HFF-Myc (cell line): ENCODE measurements around the gene ALKAL2.

Source experiments
- DNase-seq: peaks from one replicate; pipeline ENCODE4 v3.0.0-alpha.2; 2011; ENCODE audit warnings: low read depth; ENCODE audit errors: extremely low read depth
- H3K4me3 ChIP-seq: replicated peaks from 2 replicates; pipeline ENCODE4 v1.5.1; 2011; ENCODE audit warnings: low read depth, mild to moderate bottlenecking, control low read depth, low read length
- CTCF ChIP-seq: IDR thresholded peaks from 2 replicates; pipeline ENCODE4 v1.5.1; 2012; ENCODE audit warnings: mild to moderate bottlenecking, low read depth, low read length, control low read depth; ENCODE audit errors: missing control alignments

Gene ALKAL2

GRCh38 chr2:257842-258241, 30.0 kb downstream of the ALKAL2 start:
- no peak overlapping the region for H3K4me3 ChIP-seq
- DNase-seq: no peak
- no peak for TF ChIP-seq CTCF

DNA sequence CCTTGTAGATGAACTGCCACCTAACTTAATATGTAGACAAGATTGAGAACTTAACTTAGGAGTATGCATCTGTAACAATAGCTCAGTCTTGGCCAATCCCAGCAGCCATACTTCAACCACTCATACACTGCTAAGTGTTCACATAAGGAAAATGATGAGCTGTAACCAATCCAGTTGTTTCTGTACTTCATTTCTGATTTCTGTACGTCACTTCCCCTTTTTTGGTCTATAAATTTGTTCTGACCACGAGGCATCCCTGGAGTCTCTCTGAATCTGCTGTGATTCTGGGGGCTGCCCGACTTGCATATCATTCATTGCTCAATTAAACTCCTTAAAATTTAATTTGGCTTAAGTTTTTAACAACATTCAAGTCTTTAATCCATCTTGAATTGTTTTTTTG, 30.5 kb downstream of the ALKAL2 start:
- no peak for TF ChIP-seq CTCF
- no peak overlapping the region for H3K4me3 ChIP-seq
- DNase-seq: no peak

DNA sequence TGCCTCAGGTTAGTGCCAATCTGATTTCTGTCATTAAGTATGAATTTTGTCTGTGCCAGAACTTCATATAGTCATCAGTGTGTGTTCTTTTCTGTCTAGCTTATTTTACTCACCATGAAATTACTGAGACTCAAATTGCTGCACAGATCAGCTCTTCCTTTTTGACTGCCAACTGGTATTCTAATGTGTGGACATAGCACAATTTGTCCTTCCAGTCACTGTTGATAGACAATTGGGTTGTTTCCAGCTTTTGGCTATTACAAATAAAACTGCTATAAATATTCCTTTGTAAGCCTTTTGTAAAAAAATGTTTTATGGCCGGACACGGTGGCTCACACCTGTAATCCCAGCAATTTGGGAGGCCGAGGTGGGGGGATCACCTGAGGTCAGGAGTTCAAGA, 31.8 kb downstream of the ALKAL2 start:
- DNase-seq: no peak
- H3K4me3 ChIP-seq: no peak overlapping the region
- no peak for TF ChIP-seq CTCF

- DNase-seq: no peak
- no peak overlapping the region for H3K4me3 ChIP-seq
- TF ChIP-seq CTCF: no peak
Measured at GRCh38 chr2:255195-255594, 32.7 kb downstream of the ALKAL2 start.

DNA sequence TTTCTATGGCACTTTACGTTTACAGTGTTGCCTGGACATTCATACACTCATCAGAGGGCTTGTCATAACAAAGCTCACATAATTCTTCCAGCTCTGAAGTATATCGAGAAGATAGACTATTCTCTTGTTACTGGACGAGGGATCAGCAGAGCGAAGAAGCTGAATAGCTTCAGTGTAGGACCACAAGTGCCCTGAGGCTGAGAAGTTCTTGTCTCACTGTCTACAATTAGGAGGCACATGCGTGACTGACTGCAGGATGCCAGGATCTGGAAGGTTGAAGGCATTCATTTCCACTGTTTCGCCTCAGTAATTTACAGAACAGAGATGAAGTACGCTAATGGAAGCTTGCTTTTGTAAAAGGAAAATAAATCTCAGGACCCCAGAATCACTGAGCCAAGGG, 33.6 kb downstream of the ALKAL2 start:
- DNase-seq: no peak
- no peak overlapping the region for H3K4me3 ChIP-seq
- no peak for TF ChIP-seq CTCF

DNA sequence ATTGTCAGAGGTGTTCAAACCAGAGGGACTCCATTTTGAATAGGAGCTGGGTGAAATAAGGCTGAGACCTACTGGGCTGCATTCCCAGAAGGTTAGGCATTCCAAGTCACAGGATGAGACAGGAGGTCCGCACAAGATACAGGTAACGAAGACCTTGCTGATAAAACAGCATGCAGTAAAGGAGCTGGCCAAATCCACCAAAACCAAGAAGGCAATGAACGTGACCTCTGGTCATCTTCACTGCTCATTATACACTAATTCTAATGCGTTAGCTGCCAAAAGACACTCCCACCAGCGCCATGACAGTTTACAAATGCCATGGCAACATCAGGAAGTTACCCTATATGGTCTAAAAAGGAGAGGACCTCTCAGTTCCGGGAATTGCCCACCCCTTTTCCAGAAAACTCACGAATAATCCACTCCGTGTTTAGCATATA, 34.7 kb downstream of the ALKAL2 start:
- no peak overlapping the region for H3K4me3 ChIP-seq
- no peak for DNase-seq
- no peak for TF ChIP-seq CTCF

DNA sequence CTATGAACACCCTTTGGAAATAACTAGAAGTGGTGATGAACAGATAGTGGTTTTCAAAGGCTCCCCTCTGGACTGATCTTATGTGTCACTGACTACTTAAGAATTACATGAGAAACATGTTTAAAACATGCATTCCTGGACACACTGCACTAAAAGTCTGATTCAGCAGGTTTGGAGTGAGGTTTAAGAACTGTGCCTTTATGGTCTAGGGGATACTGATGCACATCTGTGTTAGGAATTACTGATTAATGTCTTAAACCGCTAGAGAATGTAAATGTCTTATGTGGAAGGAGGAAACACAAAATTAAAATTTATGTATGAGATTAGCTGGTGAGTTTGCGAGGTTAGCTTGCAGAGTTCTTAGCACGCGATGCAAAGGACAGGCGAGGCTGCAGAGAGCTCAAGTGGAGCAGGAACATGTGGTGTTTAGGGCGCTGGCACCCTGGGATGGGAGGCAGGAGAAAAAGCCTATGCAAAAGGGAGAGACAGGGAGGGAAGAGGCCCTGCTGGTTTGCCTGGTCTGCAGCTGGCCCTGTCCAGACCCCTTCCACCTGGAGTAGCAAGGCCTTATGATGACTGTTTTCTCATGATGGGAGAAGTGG, 35.8 kb downstream of the ALKAL2 start:
- TF ChIP-seq CTCF: no peak
- no peak for DNase-seq
- no peak overlapping the region for H3K4me3 ChIP-seq
